GM21381 (cell line): ENCODE data around the gene OXCT2.
"Not testable (repeated sequence)": the region's sequence is repeated elsewhere in the genome, so short reads cannot be mapped to it uniquely, and the experiment has no call there.

ENCODE experiments used
- ATAC-seq: cut with Tn5 transposase; IDR thresholded peaks from one replicate; pipeline ENCODE4 v1.9.1; 2021; ENCODE audit warnings: mild to moderate bottlenecking, moderate library complexity; ENCODE audit not compliant: unreplicated experiment

The OXCT2 gene

GRCh38 chr1:39763619-39764374 is 7.4 kb downstream of the OXCT2 start:
- not testable (repeated sequence) for ATAC-seq

GRCh38 chr1:39762550-39763540 is 8.3 kb downstream of the OXCT2 start:
- no peak for ATAC-seq

GRCh38 chr1:39761557-39762260 is 9.4 kb downstream of the OXCT2 start:
- no peak for ATAC-seq

GRCh38 chr1:39761016-39761415 is 10.1 kb downstream of the OXCT2 start:
- ATAC-seq, result no peak

GRCh38 chr1:39760074-39761008 is 10.8 kb downstream of the OXCT2 start:
- no peak for ATAC-seq

GRCh38 chr1:39759436-39759726 is 11.8 kb downstream of the OXCT2 start:
- ATAC-seq, result no peak

GRCh38 chr1:39758556-39759435 is 12.4 kb downstream of the OXCT2 start:
- no peak for ATAC-seq

GRCh38 chr1:39757501-39757900 is 13.6 kb downstream of the OXCT2 start:
- no peak for ATAC-seq

- no peak for ATAC-seq
These were observed 15.0 kb downstream of the OXCT2 start for GRCh38 chr1:39755965-39756659.

GRCh38 chr1:39754906-39755504 is 16.1 kb downstream of the OXCT2 start:
- no peak for ATAC-seq

GRCh38 chr1:39754026-39754570 is 17.1 kb downstream of the OXCT2 start:
- no peak for ATAC-seq

- ATAC-seq, result no peak
These were observed 17.8 kb downstream of the OXCT2 start for GRCh38 chr1:39753132-39754025.

GRCh38 chr1:39752703-39753102 is 18.4 kb downstream of the OXCT2 start:
- ATAC-seq, result no peak

- no peak for ATAC-seq
These were observed 19.6 kb downstream of the OXCT2 start for GRCh38 chr1:39751595-39751994.

GRCh38 chr1:39745016-39745670 is 26.0 kb downstream of the OXCT2 start:
- no peak for ATAC-seq

- peak; percentile 77 for ATAC-seq
These were observed 32.4 kb downstream of the OXCT2 start, which contains the start of gene PPIE for GRCh38 chr1:39738622-39739366. PPIE (plus strand) TSS chr1:39738882; CDS start chr1:39738901, 19 bp downstream.
